ENCODE measurements around the gene DNAH3.

- TF ChIP-seq, protein P1, sequence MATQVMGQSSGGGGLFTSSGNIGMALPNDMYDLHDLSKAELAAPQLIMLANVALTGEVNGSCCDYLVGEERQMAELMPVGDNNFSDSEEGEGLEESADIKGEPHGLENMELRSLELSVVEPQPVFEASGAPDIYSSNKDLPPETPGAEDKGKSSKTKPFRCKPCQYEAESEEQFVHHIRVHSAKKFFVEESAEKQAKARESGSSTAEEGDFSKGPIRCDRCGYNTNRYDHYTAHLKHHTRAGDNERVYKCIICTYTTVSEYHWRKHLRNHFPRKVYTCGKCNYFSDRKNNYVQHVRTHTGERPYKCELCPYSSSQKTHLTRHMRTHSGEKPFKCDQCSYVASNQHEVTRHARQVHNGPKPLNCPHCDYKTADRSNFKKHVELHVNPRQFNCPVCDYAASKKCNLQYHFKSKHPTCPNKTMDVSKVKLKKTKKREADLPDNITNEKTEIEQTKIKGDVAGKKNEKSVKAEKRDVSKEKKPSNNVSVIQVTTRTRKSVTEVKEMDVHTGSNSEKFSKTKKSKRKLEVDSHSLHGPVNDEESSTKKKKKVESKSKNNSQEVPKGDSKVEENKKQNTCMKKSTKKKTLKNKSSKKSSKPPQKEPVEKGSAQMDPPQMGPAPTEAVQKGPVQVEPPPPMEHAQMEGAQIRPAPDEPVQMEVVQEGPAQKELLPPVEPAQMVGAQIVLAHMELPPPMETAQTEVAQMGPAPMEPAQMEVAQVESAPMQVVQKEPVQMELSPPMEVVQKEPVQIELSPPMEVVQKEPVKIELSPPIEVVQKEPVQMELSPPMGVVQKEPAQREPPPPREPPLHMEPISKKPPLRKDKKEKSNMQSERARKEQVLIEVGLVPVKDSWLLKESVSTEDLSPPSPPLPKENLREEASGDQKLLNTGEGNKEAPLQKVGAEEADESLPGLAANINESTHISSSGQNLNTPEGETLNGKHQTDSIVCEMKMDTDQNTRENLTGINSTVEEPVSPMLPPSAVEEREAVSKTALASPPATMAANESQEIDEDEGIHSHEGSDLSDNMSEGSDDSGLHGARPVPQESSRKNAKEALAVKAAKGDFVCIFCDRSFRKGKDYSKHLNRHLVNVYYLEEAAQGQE (IDR thresholded peaks at IDR 0.05; ENCODE audit: low read depth): no peak
- TF ChIP-seq CTCF (IDR thresholded peaks at IDR 0.05 in 2 of 3, conservative IDR thresholded peaks at IDR 0.05 in 1 of 3; ENCODE audit: borderline replicate concordance in 1 of 3, insufficient read depth in 1 of 3, low read depth in 2 of 3, low read length in 2 of 3): no peak
- no peak for TF ChIP-seq CEBPB (IDR thresholded peaks at IDR 0.05; ENCODE audit: low read depth)
- no peak for TF ChIP-seq EZH2 (IDR thresholded peaks at IDR 0.05)
Measured at GRCh38 chr16:21069986-21070385, 80.7 kb downstream of the DNAH3 start.
